ENCODE results near the gene PRSS8. TPM values are rescaled to one million over a fixed set of nuclear protein-coding genes. Genes with fewer than 3 reads are reported as not detected.

Gene PRSS8
- total RNA-seq, 3 donors from 2014 or later (not counting 1 experiment from before 2014, with no cell fraction given), result not detected

Other genes starting within 250 kb of the PRSS8 start
- gene BCL7C, start 241.7 kb downstream of the PRSS8 start, total RNA-seq, result 10 to 100 TPM; 25.1 to 28.5 (median 27.4) TPM
- under 1 TPM; 0.45 to 0.60 (median 0.47) TPM for gene CTF1, start 239.1 kb downstream of the PRSS8 start, total RNA-seq
- 10 to 100 TPM; 10.1 to 13.3 (median 12.4) TPM for gene FBXL19, start 212.2 kb downstream of the PRSS8 start, total RNA-seq
- 10 to 100 TPM; 10.8 to 19.8 (median 12.8) TPM for gene ORAI3, start 186.7 kb downstream of the PRSS8 start, total RNA-seq
- gene SETD1A, start 178.0 kb downstream of the PRSS8 start, total RNA-seq, result 10 to 100 TPM; 32.9 to 34.5 (median 33.9) TPM
- gene HSD3B7, start 150.5 kb downstream of the PRSS8 start, total RNA-seq, result 1 to 10 TPM in 1 of 3 donors, under 1 TPM in 2; 0.26 to 2.1 (median 0.39) TPM
- gene STX1B, start 125.1 kb downstream of the PRSS8 start, total RNA-seq, result 1 to 10 TPM in 1 of 3 donors, under 1 TPM in 2; 0.14 to 1.6 (median 0.32) TPM
- 100 to 1,000 TPM; 128 to 145 (median 133) TPM for gene STX4, start 102.2 kb downstream of the PRSS8 start, total RNA-seq
- gene ZNF668, start 61.5 kb downstream of the PRSS8 start, total RNA-seq, result 10 to 100 TPM; 11.0 to 27.4 (median 22.6) TPM
- 10 to 100 TPM; 22.0 to 31.1 (median 30.1) TPM for gene ZNF646, start 61.3 kb downstream of the PRSS8 start, total RNA-seq
- gene PRSS53, start 46.8 kb downstream of the PRSS8 start, total RNA-seq, result 1 to 10 TPM; 4.3 to 7.4 (median 5.1) TPM
- 10 to 100 TPM; 35.9 to 42.1 (median 41.8) TPM for gene VKORC1, start 40.9 kb downstream of the PRSS8 start, total RNA-seq
- 10 to 100 TPM in 2 of 3 donors, 1 to 10 TPM in 1; 9.9 to 16.3 (median 12.1) TPM for gene BCKDK, start 27.3 kb downstream of the PRSS8 start, total RNA-seq
- gene KAT8, start 18.1 kb downstream of the PRSS8 start, total RNA-seq, result 100 to 1,000 TPM in 1 of 3 donors, 10 to 100 TPM in 2; 90.6 to 101 (median 93.4) TPM
- gene PRSS36, start 14.3 kb upstream of the PRSS8 start, total RNA-seq, result 1 to 10 TPM; 2.1 to 3.5 (median 2.3) TPM
- 100 to 1,000 TPM; 872 to 934 (median 918) TPM for gene FUS, start 44.4 kb upstream of the PRSS8 start, total RNA-seq
- gene PYCARD, start 67.0 kb upstream of the PRSS8 start, total RNA-seq, result 10 to 100 TPM; 29.7 to 38.1 (median 37.6) TPM
- under 1 TPM in 2 of 3 donors, not detected in 1; 0.05 to 0.07 TPM for gene TRIM72, start 78.4 kb upstream of the PRSS8 start, total RNA-seq
- not detected for gene PYDC1, start 81.4 kb upstream of the PRSS8 start, total RNA-seq
- gene ITGAM, start 124.2 kb upstream of the PRSS8 start, total RNA-seq, result 100 to 1,000 TPM; 370 to 545 (median 428) TPM
- 100 to 1,000 TPM; 224 to 249 (median 233) TPM for gene ITGAX, start 219.4 kb upstream of the PRSS8 start, total RNA-seq

Measured in natural killer cell (primary cell).